Transverse colon (tissue), 4 donors: Measurements from ENCODE around the gene NOTCH2NLA.
"Not testable (repeated sequence)": the region's sequence is repeated elsewhere in the genome, so short reads cannot be mapped to it uniquely, and the experiment has no call there.

Source experiments
- CTCF ChIP-seq, 5 experiments: fragments of 200-600 bp in 3 of 5; fragments of 450-650 bp in 2 of 5; sonication (generic) in 3 of 5; IDR thresholded peaks; 1 replicate in 2 of 5; 2 replicates in 3 of 5; pipeline ENCODE4 v1.5.1; 2016 to 2017; ENCODE audit warnings: antibody characterized with exemption in 5 of 5, inconsistent platforms in 3 of 5, mild to moderate bottlenecking in 2 of 5, moderate library complexity in 1 of 5
- EP300 ChIP-seq: sonication (generic); formaldehyde crosslinking; IDR thresholded peaks from one replicate; pipeline ENCODE4 v1.6.1; 2017; ENCODE audit warnings: antibody characterized with exemption, low read depth
- POLR2A ChIP-seq: fragments of 450-650 bp; IDR thresholded peaks from one replicate; pipeline ENCODE4 v1.6.1; 2016; ENCODE audit warnings: antibody characterized with exemption, mild to moderate bottlenecking, moderate library complexity
- POLR2AphosphoS5 ChIP-seq, 3 donors: sonication (generic); formaldehyde crosslinking; IDR thresholded peaks; one replicate each; pipeline ENCODE4 v1.6.1; 2016; ENCODE audit warnings: antibody characterized with exemption in 3 of 3

- TF ChIP-seq CTCF (IDR thresholded peaks at IDR 0.05); EP300; POLR2A; POLR2AphosphoS5 (IDR thresholded peaks at IDR 0.05): not testable (repeated sequence)
Observed at GRCh38 chr1:146273194-146273593, 44.4 kb upstream of the NOTCH2NLA start.
